ENCODE results near the gene IFT22.
A peak's percentile ranks its signal among the peaks of the same experiment; 100 is the strongest.
"Not testable (repeated sequence)": the region's sequence is repeated elsewhere in the genome, so short reads cannot be mapped to it uniquely, and the experiment has no call there.

The IFT22 gene

DNA sequence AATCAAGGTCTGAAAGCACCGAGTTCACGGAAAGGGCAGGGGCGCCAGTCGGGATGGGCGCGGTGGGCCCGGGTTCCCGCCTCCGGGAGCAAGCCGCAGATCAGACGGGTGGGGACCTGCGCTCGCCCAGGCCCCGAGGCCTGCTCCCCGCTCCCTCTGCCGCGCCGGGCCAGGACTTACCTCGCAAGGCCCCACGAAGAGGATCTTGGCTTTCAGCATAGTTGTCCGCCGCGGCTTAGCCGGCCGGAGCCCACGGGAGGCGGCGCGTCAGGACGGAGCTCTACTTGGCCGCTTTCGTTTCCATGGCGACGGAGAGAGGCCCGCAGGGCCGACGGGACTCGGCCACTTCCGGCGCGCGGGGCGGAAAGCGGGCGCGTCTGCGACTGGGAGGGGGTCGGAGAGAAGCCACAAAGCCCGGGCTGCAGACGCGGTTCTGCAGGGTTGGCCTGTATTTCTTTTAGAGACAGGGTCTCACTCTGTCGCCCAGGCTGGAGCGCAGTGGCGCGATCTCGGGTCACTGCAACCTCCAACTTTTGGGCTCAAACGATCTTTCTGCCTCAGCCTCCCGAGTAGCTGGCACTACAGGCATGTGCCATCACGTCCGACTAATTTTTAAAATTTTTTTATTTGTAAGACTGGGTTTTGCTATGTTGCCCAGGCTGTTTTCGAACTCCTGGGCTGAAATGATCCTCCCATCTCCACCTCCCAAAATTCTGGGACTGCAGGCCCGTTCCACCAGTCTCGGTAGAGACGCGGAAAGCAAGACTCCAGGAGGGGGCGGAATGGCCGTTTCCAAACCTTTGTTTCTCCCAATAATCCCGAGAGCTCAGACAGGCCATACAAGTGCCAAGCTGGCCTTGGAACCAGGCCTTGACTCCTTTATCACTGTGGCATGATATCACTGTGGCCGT, at the start of gene IFT22:
Gene IFT22, minus strand, starts transcription at position 322 of the 911 bp plus-strand sequence. Its CDS starts 103 bp downstream, at position 219.
- peak; percentile 48 for DNase-seq

DNA sequence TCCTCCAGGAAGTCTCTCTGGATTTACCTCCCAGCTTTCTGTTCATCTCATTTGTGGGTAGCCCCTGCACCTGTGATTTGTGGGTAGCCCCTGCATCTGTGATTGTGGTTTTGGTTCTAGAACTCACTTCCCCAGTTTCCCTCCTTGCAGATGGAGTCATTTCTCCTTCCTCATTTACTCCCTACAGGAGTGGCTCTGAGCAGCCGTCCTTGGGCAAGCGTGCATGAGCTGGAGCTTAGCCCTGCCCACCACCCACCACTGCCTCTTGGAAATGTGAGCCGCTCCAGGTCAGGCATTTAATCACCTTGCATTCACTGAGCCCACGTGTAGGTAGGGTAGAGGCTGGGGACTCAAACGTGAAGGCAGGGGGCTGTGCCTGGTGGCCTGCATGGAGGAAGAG, 49.2 kb upstream of the IFT22 start:
- no peak for DNase-seq

DNA sequence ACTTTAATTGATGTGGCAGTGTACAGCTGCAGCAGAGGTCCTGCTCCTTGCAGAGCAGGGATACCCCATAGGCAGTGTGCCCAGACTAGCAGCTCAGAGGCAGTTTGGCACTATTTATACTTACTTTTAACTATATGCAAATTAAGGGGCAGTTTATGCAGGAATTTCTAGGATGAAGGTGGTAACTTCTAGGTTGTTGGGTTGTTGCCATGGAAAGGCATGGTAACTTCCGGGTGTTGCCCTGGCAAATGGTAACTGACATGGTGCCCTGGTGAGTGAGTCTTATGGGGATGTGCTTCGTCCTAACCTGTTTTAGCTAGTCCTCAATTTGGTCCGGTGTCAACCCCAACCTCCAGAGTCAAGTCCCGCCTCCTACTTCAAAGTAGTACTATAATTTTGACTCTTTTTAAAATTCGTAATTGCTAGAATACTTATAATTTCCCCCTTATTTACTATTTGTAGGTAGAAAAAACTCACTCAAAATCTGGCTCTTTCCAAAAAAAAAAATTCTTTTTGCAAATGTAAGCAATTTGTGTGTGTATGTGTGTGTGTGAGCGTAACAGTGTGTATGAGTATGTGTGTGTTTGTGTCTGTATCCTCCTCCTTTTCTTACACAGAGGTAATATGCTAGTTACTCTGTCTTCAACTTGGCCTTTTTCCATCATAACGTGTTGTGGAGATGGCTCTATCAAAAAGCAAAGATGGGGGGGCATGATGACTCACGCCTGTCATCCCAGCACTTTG, 47.0 kb upstream of the IFT22 start:
- no peak for DNase-seq

DNA sequence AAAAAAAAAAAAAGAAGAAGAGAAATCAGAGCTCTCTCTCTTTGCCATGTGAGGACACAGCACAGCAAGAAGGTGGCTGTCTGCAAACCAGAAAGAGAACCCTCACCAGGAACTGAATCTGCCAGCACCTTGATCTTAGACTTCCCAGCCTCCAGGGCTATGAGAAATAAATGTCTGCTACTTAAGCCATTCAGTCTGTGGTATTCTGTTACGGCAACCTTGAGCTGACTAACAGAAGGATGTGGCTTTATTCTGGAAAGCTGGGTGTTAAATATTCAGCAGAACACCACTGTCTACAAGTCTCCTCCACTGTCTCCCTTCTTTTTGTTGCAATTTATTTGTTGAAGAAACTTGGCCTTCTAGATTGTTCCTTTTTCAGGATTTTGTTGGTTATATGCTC, 46.1 kb upstream of the IFT22 start:
- DNase-seq = no peak

DNA sequence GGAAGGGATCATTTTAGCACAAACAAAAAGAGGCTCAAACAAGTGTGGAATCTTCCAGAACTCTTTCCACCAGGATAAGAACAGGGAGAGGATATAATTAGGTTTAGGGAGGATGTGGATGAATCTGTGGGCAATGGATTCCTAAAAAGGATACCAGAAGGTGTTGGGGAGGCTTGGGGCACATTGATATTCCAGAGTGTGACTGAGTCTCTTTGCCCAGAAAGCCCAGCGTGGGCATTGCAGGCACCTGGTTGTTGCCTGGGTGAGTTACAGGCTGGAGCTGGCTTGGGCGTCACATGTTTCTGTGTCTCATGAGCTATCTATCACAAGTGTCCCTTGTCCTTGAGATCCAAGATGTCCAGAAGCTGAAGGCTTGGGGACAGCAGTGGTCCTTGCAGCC, 44.3 kb upstream of the IFT22 start:
- DNase-seq = no peak

DNA sequence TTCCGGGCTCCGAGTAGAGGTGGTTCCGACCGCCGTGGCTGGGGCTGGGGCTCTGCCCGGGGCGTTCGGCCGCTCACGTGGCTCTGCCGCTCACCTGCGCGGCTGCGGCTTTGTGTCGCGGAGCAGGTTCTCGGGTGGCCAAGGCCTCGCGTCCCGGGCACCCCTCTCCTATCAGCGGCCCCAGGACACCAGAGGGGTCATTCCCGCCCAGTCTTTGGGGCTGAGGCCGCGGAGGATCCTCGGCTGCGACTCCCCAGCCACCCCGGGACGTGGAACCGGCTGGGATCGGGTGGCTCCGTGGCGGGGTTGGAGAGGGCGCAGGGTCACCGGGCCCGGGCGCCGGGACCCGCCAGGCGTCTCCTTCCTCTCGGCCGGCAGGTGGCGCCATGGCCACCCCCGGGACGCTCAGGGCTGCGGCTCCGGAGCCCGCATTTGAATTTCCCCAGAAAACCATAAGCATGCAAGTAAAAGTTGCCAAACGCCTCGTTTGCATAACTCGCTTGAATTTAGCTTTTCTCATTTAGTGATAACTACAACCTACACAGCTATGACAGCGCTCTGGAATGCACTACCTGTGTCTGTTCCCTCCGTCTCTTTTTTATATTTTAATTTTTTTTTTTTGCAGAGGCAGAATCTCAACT, 42.2 kb upstream of the IFT22 start:
- DNase-seq = no peak

DNA sequence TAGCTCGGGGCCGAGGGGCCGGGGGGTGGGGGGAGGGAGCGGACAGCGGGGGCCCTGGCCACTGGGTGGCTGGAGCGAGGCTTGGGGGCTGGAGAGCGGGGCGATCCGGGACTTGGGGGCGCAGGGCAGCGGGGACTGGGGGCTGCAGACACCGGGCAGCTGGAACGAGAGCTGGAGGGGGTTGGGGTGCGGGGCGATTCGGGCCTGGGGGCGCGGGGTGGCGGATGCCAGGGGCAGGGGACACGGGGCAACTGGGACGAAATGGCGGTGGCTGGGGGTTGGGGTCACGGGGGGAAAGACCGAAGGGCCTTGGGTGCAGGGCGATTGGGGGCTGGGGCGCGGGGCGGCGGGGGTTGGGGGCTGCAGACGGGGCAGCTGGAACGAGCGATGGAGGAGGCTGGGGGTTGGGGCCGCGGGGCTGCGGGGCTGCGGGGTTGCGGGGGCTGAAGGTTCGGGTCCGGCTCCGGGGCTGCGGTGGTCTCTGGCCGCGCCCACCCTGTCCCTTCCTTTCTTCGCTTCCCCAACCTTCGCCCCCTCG, 41.7 kb upstream of the IFT22 start:
- no peak for DNase-seq

GRCh38 chr7:101362334-101363195, 41.0 kb upstream of the IFT22 start, which contains the start of gene COL26A1:
COL26A1 (plus strand) TSS chr7:101362875; CDS start chr7:101363033, 158 bp downstream.
- DNase-seq = no peak

DNA sequence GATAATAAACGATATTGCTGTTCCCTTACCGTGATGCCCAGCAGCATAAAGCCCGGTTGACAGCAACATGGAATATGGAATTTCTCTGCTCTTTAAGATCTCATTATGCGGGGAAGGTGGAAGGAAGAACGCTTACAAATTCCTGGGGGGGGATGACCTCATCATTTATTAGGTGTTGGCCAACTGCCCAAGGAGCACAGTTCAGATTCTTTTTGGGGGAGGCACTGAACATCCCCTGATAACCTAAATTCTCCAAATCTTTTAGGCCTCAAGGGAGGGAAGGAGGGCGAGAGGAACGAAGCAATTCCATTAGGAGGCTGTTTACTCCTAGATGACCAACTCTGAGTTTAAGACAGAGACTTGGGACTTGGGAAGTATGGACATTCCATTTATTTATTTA, 35.8 kb upstream of the IFT22 start:
- DNase-seq = no peak

DNA sequence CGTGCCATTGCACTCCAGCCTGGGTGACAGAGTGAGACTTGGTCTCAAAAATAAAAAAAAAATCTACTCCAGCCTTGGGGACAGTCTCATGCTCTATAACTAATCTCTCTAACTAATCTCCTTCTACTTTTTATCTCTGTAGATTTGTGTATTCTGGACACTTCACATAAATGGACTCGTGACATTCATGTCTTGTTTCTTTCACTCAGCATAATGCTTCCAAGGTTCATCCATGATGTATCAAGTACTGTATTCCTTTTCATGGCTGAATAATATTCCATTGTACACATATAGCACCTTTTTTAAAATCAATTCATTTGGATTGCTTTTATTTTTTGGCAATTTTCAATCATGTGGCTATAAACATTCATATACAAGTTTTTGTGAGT, 31.3 kb upstream of the IFT22 start:
- DNase-seq = no peak

DNA sequence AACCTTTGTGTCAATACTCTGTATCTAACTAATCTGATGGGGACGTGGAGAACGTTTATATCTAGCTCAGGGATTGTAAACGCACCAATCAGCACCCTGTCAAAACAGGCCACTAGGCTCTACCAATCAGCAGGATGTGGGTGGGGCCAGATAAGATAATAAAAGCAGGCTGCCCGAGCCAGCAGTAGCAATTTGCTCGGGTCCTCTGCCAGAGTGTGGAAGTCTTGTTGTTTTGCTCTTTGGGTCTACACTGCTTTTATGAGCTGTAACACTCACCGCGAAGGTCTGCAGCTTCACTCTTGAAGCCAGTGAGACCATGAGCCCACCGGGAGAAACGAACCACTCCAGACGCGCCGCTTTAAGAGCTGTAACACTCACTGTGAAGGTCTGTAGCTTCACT, 27.7 kb upstream of the IFT22 start:
- DNase-seq = not testable (repeated sequence)

GRCh38 chr7:101348456-101349067, 26.9 kb upstream of the IFT22 start:
- not testable (repeated sequence) for DNase-seq

DNA sequence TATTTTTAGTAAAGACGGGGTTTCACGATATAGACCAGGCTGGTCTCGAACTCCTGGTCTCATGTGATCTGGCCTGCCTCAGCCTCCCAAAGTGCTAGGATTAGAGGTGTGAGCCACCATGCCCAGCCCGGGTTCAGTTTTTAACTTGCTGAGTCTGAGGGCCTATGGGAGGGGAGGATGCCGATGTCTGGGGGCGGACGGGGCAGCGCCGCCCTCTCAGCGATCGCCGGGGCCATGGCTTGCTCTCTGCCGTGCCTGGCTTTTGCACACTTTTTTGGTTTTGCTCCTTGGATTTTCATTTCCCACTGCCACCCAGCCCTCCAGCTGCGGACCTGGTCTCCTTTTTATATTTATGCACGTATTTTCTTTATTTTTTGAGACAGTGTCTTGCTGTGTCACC, 25.9 kb upstream of the IFT22 start:
- no peak for DNase-seq

- DNase-seq = no peak
Observed at GRCh38 chr7:101342892-101343291, 21.3 kb upstream of the IFT22 start.

- no peak for DNase-seq
Observed at GRCh38 chr7:101340379-101340778, 18.8 kb upstream of the IFT22 start.

GRCh38 chr7:101333912-101334311, 12.3 kb upstream of the IFT22 start:
- DNase-seq = no peak

DNA sequence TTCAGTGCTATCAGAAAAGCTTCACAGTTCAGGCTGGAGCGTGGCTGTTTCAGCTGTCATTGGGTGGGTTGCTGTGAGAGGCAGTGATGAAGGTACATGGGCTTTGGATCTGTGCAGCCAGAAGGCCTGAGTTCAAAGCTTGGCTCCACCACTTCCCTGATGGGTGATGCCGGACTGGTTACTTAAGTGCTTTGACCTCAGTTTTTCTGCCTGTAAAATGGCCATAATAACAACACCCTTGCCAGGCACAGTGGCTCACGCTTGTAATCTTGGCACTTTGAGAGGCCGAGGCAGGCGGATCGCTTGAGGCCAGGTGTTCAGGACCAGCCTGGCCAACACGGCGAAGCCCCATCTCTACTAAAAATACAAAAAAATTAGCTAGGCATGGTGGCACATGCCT, 10.4 kb upstream of the IFT22 start:
- no peak for DNase-seq

GRCh38 chr7:101330011-101330484, 8.4 kb upstream of the IFT22 start:
- no peak for DNase-seq

- no peak for DNase-seq
Observed at GRCh38 chr7:101328159-101328558, 6.5 kb upstream of the IFT22 start.

- DNase-seq = no peak
Observed at GRCh38 chr7:101319401-101319800, 2.2 kb downstream of the IFT22 start.

GRCh38 chr7:101315336-101315735, 6.3 kb downstream of the IFT22 start:
- DNase-seq = no peak

All from T1000 (cell line).